Measurements from ENCODE around the gene PLEKHA6.

Gene PLEKHA6

GRCh38 chr1:204308023-204308628 lies 51.6 kb downstream of the PLEKHA6 start:
- no peak for DNase-seq

- DNase-seq, result peak; percentile 63
Measured at GRCh38 chr1:204307334-204307883, 52.3 kb downstream of the PLEKHA6 start.

GRCh38 chr1:204306076-204306475 lies 53.7 kb downstream of the PLEKHA6 start:
- DNase-seq, result no peak

GRCh38 chr1:204304067-204304466 lies 55.7 kb downstream of the PLEKHA6 start:
- no peak for DNase-seq

GRCh38 chr1:204302769-204303168 lies 57.0 kb downstream of the PLEKHA6 start:
- no peak for DNase-seq

- no peak for DNase-seq
Measured at GRCh38 chr1:204301171-204301957, 58.4 kb downstream of the PLEKHA6 start.

GRCh38 chr1:204299814-204300365 lies 59.8 kb downstream of the PLEKHA6 start:
- DNase-seq, result no peak

- peak; percentile 53 for DNase-seq
Measured at GRCh38 chr1:204296431-204296988, 63.2 kb downstream of the PLEKHA6 start.

GRCh38 chr1:204295671-204296070 lies 64.1 kb downstream of the PLEKHA6 start:
- DNase-seq, result peak; percentile 56

GRCh38 chr1:204294357-204294756 lies 65.4 kb downstream of the PLEKHA6 start:
- DNase-seq, result peak; percentile 57

- DNase-seq, result peak; percentile 54
Measured at GRCh38 chr1:204293605-204294337, 66.0 kb downstream of the PLEKHA6 start.

GRCh38 chr1:204292740-204293139 lies 67.0 kb downstream of the PLEKHA6 start:
- no peak for DNase-seq

GRCh38 chr1:204289280-204289679 lies 70.4 kb downstream of the PLEKHA6 start:
- no peak for DNase-seq

- no peak for DNase-seq
Measured at GRCh38 chr1:204288021-204288588, 71.6 kb downstream of the PLEKHA6 start.

GRCh38 chr1:204287466-204287891 lies 72.2 kb downstream of the PLEKHA6 start:
- no peak for DNase-seq

- DNase-seq, result no peak
Measured at GRCh38 chr1:204286831-204287421, 72.8 kb downstream of the PLEKHA6 start.

- DNase-seq, result no peak
Measured at GRCh38 chr1:204286315-204286714, 73.4 kb downstream of the PLEKHA6 start.

- no peak for DNase-seq
Measured at GRCh38 chr1:204285436-204286305, 74.1 kb downstream of the PLEKHA6 start.

- no peak for DNase-seq
Measured at GRCh38 chr1:204284929-204285328, 74.8 kb downstream of the PLEKHA6 start.

GRCh38 chr1:204283711-204284651 lies 75.7 kb downstream of the PLEKHA6 start:
- DNase-seq, result no peak

Data from femur (tissue), 1 donor.